ENCODE measurements around the gene EXTL2. TPM values are rescaled to one million over a fixed set of nuclear protein-coding genes. Genes with fewer than 3 reads are reported as not detected.
A peak's percentile ranks its signal among the peaks of the same experiment; 100 is the strongest.
"Not testable (repeated sequence)": the region's sequence is repeated elsewhere in the genome, so short reads cannot be mapped to it uniquely, and the experiment has no call there.

EXTL2 gene
- total RNA-seq, 6 experiments from 2014 or later: 17.8 to 27.1 (median 23.3) TPM

- H3K27me3 Mint-ChIP-seq (ENCODE audit: insufficient read depth): no peaks in the 10 kb centered on the region; the same call in none of the 2 replicates
- H3K4me3 Mint-ChIP-seq: no peak overlapping the region
- TF ChIP-seq CTCF (IDR thresholded peaks at IDR 0.05): no peak
- peaks cover 14% of the 10 kb centered on the region for H3K4me1 Mint-ChIP-seq (ENCODE audit: low read depth)
- no peak overlapping the region for H3K27ac Mint-ChIP-seq
- peaks cover 53% of the 10 kb centered on the region for H3K36me3 Mint-ChIP-seq (ENCODE audit: low read depth)
- no peaks in the 10 kb centered on the region for H3K9me3 Mint-ChIP-seq
- no peak for DNase-seq
Measured at GRCh38 chr1:100941098-100941527, 46.5 kb upstream of the EXTL2 start.

GRCh38 chr1:100936194-100936967 is 41.7 kb upstream of the EXTL2 start:
- peaks cover 35% of the 10 kb centered on the region for H3K36me3 Mint-ChIP-seq (ENCODE audit: low read depth)
- H3K4me1 Mint-ChIP-seq (ENCODE audit: low read depth): no peaks in the 10 kb centered on the region
- H3K4me3 Mint-ChIP-seq: no peak overlapping the region
- no peak overlapping the region for H3K27ac Mint-ChIP-seq
- H3K27me3 Mint-ChIP-seq (ENCODE audit: insufficient read depth): no peaks in the 10 kb centered on the region; the same call in none of the 2 replicates
- TF ChIP-seq CTCF (IDR thresholded peaks at IDR 0.05): no peak
- H3K9me3 Mint-ChIP-seq: no peaks in the 10 kb centered on the region
- no peak for DNase-seq

GRCh38 chr1:100933555-100933954 is 38.9 kb upstream of the EXTL2 start:
- not testable (repeated sequence) for DNase-seq; H3K9me3 Mint-ChIP-seq; H3K27me3 Mint-ChIP-seq (ENCODE audit: insufficient read depth); H3K27ac Mint-ChIP-seq; H3K4me1 Mint-ChIP-seq (ENCODE audit: low read depth); H3K4me3 Mint-ChIP-seq
- H3K36me3 Mint-ChIP-seq (ENCODE audit: low read depth): peaks cover 24% of the 10 kb centered on the region

- Mint-ChIP-seq H3K9me3 (no peaks in the 10 kb centered on the region), H3K27ac (no peak overlapping the region), H3K27me3 (ENCODE audit: insufficient read depth) (no peaks in the 10 kb centered on the region), H3K4me1 (ENCODE audit: low read depth) (no peaks in the 10 kb centered on the region), H3K36me3 (ENCODE audit: low read depth) (peaks cover 21% of the 10 kb centered on the region), H3K4me3 (no peak overlapping the region)
- no peak; the same call in 1 of the 2 replicates for TF ChIP-seq CTCF (IDR thresholded peaks at IDR 0.05)
- no peak for DNase-seq
Measured at GRCh38 chr1:100931716-100932115, 37.1 kb upstream of the EXTL2 start.

- Mint-ChIP-seq H3K9me3 (no peaks in the 10 kb centered on the region), H3K4me1 (ENCODE audit: low read depth) (no peaks in the 10 kb centered on the region), H3K4me3 (no peak overlapping the region), H3K36me3 (ENCODE audit: low read depth) (peaks cover 25% of the 10 kb centered on the region), H3K27me3 (ENCODE audit: insufficient read depth) (no peaks in the 10 kb centered on the region), H3K27ac (no peak overlapping the region)
- no peak for DNase-seq
- TF ChIP-seq CTCF (IDR thresholded peaks at IDR 0.05): no peak
Measured at GRCh38 chr1:100930494-100930893, 35.9 kb upstream of the EXTL2 start.

GRCh38 chr1:100928128-100928527 is 33.5 kb upstream of the EXTL2 start:
- Mint-ChIP-seq H3K27me3 (ENCODE audit: insufficient read depth) (no peaks in the 10 kb centered on the region; the same call in 1 of the 2 replicates), H3K27ac (no peak overlapping the region), H3K9me3 (no peaks in the 10 kb centered on the region), H3K36me3 (ENCODE audit: low read depth) (peaks cover 23% of the 10 kb centered on the region), H3K4me3 (no peak overlapping the region), H3K4me1 (ENCODE audit: low read depth) (peaks cover 14% of the 10 kb centered on the region)
- no peak for DNase-seq
- TF ChIP-seq CTCF (IDR thresholded peaks at IDR 0.05): peak; percentile 32; the same call in 1 of the 2 replicates

Data from HFFc6 (cell line).